HG03432 (cell line): ENCODE measurements around the gene C18orf63.

ENCODE experiments used
- ATAC-seq: cut with Tn5 transposase; IDR thresholded peaks from one replicate; pipeline ENCODE4 v1.9.1; 2021; ENCODE audit warnings: mild to moderate bottlenecking, moderate library complexity; ENCODE audit not compliant: unreplicated experiment

The C18orf63 gene

GRCh38 chr18:74402806-74403433, 87.3 kb downstream of the C18orf63 start:
- no peak for ATAC-seq

- ATAC-seq: no peak
Observed at GRCh38 chr18:74407888-74408287, 92.2 kb downstream of the C18orf63 start.
